ENCODE data around the gene FLNC.

Gene FLNC

DNA sequence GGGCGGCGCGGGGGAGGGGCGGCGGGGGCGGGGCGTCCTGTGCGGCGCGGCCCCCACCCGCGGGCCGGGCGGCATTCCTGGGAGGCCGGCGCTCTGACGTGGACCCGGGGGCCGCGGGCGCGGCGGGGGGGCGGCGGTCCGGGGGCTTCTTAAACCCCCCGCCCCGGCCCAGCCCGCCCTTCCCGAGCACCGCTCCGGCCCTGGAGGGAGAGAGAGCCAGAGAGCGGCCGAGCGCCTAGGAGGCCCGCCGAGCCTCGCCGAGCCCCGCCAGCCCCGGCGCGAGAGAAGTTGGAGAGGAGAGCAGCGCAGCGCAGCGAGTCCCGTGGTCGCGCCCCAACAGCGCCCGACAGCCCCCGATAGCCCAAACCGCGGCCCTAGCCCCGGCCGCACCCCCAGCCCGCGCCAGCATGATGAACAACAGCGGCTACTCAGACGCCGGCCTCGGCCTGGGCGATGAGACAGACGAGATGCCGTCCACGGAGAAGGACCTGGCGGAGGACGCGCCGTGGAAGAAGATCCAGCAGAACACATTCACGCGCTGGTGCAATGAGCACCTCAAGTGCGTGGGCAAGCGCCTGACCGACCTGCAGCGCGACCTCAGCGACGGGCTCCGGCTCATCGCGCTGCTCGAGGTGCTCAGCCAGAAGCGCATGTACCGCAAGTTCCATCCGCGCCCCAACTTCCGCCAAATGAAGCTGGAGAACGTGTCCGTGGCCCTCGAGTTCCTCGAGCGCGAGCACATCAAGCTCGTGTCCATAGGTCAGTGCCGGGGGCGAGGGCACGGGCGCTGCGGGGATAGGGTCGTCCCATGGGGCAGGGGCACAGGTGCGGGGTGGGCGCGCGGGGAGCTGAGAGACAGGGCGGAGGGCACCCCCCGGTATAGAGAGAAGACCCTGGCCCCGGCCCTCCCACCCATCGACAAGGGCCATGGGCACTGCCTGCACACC, at the start of gene FLNC:
Gene FLNC, plus strand, starts transcription at position 176 of the 947 bp plus-strand sequence. Its CDS starts 232 bp downstream, at position 408.
- DNase-seq (ENCODE audit: low spot score) = peak; percentile 79
- peak; percentile 74 for FAIRE-seq

DNA sequence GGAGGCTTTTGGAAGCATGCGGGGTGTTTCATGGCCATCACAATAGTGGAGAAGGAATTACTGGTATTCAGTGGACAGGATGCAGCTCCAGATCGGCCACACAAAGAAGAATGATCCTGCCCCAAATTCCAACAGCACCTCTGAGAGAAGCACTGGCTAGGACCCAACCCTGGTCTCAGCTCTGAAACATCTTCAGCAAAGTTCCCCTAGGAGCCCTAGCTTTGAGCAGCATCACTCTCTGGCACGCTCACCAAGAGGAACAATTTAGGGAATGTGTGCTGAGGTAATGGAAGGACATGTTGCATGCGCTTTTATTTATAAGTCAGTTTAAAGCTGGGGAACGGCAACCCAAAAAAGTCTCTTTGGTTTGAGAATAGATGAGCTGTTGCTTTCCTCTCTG, 49.1 kb upstream of the FLNC start:
- DNase-seq (ENCODE audit: low spot score) = no peak

DNA sequence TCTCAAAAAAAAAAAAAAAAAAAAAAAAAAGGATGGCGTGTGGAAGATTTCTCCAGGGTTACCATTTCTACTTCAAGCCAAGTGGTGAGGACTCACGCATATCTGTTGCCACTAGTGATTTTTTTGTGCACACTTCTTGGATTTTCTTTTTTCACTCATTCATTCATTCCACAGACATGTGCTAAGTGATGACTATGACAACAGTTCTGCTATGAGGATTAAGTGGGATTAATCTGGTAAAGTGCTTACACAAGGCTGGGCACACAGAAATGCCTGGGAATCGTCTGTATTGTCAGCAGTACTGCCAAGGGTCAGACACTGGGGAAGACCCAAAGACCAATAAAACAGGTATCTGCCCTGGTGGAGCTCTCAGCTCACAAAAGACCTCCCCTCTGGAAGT, 48.4 kb upstream of the FLNC start:
- FAIRE-seq (no peak), DNase-seq (ENCODE audit: low spot score) (no peak)

More for the DNA sequence above, 49.1 kb upstream of the FLNC start:
- no peak for FAIRE-seq

DNA sequence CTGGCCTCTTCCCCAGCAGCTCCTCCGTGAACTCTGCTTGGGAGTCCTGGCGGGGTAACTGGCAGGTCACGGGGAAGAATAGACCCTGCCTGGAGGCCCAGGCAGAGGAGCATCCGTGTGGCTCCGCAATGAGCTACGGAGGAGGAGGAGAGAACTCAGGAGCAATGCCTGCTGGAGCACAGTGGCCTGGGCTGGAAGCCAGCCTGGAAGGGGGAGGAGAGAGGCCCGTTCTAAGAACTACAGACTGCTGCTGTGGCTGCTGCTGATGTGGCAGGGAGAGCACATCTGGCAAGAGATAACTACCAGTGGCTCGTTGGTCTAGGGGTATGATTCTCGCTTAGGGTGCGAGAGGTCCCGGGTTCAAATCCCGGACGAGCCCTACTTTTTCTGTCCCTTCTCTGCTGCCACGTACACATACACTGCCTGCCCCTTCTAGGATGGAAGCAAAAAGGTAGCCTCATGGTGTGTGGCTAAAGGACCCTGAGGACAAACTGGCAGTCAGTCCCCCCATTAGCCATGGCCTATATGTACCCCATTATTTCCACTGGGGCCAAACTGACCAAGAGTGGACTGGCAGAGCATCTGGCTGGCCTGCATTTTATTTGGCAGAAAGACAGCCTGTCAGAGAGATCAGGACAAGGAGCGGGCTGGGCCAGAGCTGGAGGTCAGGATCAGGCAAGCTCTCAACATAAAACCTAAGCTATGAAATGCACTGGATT, 46.9 kb upstream of the FLNC start:
- FAIRE-seq (no peak), DNase-seq (ENCODE audit: low spot score) (no peak)

- FAIRE-seq (no peak), DNase-seq (ENCODE audit: low spot score) (no peak)
These were observed 44.5 kb upstream of the FLNC start for GRCh38 chr7:128785738-128786137.

- FAIRE-seq (no peak), DNase-seq (ENCODE audit: low spot score) (no peak)
These were observed 41.5 kb upstream of the FLNC start for GRCh38 chr7:128788446-128789412.

GRCh38 chr7:128790315-128791041, 39.7 kb upstream of the FLNC start:
- DNase-seq (ENCODE audit: low spot score) (no peak), FAIRE-seq (no peak)

DNA sequence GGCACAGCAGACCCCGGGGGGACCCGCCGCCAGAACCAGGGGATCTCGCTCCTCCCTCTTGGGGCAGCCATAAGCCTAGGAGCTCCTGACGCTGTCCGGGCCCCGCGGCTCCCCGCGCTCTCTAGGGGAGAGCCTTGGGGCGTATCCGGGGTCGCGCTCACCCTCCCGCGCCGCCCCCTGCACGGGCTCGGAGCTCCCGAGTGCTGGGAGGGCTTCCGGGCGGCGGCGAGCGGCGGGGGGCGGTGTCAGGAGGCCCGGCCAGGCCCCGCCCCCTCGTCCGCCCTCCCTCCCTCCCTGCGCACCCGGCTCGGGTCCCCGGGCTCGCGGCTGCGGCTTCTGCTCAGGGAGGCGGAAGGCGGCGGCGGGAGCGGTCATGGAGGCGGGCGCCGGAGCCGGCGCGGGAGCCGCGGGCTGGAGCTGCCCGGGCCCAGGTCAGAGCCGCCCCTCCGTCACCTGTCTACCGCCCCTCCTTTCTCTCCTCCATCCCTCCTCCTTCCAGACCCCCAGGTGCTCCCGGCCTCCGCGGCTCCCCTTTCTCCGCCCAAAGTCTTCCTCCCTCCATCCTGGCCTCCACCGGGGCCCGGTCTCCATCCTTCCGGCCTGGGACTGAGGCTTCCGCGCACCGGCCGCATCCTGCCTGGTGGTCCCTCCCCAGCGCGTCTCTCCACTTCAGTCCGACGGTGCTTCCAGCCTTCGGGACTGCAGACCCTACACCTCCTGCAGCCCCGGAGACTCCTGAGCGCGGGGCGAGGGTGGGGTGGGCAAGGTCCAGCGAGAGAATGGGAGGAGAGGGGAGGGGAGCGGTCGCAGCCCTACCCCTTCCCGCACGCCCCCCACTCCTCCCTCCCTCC, 38.9 kb upstream of the FLNC start, which contains the start of gene CCDC136:
Gene CCDC136, plus strand, starts transcription at position 848 of the 851 bp plus-strand sequence. CDS start 444 bp downstream, outside the sequence.
- peak; percentile 77 for DNase-seq (ENCODE audit: low spot score)
- FAIRE-seq = no peak

- DNase-seq (ENCODE audit: low spot score) (peak; percentile 22), FAIRE-seq (no peak)
These were observed 38.3 kb upstream of the FLNC start for GRCh38 chr7:128791972-128792327.

DNA sequence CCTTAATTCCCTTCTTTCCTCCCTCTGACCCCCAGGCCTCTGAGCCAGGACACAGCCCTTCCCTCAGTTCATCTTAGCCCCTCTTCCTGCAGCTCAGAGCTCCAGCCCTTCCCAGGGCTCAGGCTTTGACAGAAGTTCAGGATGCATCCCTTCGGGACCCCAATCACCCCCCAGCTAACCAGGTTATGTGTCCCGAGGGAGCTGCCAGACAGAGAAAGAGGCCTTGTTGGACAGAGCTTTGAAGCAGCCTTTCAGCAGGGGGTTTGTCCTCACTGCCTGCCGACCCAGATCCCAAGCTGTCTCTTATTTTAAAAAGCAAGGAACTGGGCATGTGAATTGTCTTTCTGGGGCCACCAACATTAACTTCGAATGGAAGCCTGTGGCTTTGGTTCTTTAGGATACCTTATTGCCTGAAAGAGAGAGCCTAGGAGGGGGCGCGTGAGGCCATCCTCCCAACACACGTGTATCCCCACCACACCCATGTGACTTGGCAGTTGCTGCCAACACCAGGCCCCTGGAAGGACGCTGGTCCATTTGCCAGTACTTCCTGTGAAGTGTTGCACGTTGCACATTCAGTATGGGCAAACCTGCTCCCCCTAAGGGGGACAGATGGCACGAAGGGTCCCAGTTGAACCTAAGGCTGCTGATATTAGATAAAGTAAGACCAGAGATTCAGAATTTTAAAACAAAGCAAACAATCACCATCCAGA, 37.6 kb upstream of the FLNC start:
- FAIRE-seq (no peak), DNase-seq (ENCODE audit: low spot score) (no peak)

- no peak for FAIRE-seq
These were observed 37.0 kb upstream of the FLNC start for GRCh38 chr7:128793181-128793547.

DNA sequence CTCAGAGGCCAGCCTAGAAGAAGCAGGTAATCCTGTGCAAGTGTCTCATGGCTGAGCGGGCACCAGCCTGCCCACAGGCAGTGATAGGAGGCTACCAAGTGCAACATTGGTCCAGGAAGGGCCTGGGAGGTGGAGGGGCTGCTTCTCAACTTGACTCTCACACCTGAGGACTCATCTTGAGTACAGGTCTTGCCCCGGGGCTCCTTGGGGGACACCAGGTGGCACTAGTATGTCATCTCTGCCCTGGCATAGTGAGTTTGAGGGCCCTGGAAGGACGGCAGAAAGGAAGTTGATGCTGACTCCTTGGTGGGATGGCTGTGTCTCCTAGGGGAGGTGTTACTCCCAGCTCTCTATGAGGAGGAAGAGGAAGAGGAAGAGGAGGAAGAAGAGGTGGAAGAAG, 36.2 kb upstream of the FLNC start:
- no peak for DNase-seq (ENCODE audit: low spot score)
- no peak for FAIRE-seq

More at GRCh38 chr7:128793181-128793547, 37.0 kb upstream of the FLNC start:
- DNase-seq (ENCODE audit: low spot score) = no peak

DNA sequence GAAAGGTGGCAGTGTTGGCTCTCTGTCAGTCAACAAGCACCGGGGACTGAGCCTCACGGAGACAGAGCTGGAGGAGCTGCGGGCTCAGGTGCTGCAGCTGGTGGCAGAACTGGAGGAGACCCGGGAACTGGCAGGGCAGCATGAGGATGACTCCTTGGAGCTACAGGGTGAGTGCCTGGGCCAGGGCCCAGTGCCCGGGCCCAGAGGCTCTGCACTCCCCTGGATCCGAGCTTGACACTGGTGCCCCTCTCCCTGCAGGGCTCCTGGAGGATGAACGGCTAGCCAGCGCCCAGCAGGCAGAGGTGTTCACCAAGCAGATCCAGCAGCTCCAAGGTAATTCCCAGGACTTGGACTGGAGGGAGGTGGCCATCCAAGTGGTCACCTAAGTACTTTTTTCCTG, 35.8 kb upstream of the FLNC start:
- FAIRE-seq = no peak
- no peak for DNase-seq (ENCODE audit: low spot score)

DNA sequence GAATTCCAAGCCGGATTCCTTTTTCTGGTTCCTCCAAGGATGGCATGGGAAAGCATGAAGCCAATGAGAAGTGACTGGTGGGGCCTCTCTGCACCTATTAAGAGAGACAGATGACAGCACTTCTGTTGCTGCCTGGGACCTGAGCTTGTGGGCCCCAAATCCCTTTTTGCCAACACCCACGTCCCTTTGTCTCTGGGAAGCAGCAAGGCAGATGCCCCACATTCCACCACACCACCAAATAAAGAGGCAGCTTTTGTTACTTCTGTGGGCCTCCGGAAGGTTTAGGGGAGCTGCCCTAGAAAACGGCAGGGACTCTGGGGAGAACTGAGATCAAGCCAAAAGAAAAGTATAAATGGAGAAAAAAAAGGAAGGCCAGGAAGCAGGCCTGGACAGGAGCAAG, 35.1 kb upstream of the FLNC start:
- FAIRE-seq (no peak), DNase-seq (ENCODE audit: low spot score) (no peak)

GRCh38 chr7:128796327-128796726, 33.9 kb upstream of the FLNC start:
- no peak for FAIRE-seq
- no peak for DNase-seq (ENCODE audit: low spot score)

GRCh38 chr7:128799451-128799850, 30.8 kb upstream of the FLNC start:
- DNase-seq (ENCODE audit: low spot score) (no peak), FAIRE-seq (no peak)

- no peak for DNase-seq (ENCODE audit: low spot score)
- no peak for FAIRE-seq
These were observed 29.6 kb upstream of the FLNC start for GRCh38 chr7:128800567-128800966.

DNA sequence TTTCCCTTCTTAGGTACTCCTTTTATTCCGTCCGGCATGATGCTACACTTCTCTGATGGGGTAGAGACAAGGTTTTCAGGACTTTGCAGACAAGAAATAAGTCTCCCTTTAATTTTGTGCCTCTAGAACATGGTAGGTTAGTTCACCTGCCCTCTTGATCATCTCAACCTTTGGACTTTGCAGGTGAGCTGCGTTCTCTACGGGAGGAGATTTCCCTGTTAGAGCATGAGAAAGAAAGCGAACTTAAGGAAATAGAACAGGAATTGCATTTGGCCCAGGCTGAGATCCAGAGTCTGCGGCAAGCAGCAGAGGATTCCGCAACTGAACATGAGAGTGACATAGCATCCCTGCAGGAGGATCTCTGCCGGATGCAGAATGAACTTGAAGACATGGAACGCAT, 29.2 kb upstream of the FLNC start:
- FAIRE-seq (no peak), DNase-seq (ENCODE audit: low spot score) (no peak)
